SU-DHL-6 (cell line): Measurements from ENCODE around the gene KPTN.

Experiments
- EZH2phosphoT487 ChIP-seq: fragments of 200-600 bp; sonication (generic), shearing (Covaris generic); conservative IDR thresholded peaks from 2 replicates; pipeline ENCODE4 v1.6.1; 2018; ENCODE audit warnings: mild to moderate bottlenecking, antibody characterized with exemption, low read length, moderate library complexity, mixed read lengths
- TF ChIP-seq, protein P1 (sequence below): fragments of 200-600 bp; sonication (generic); IDR thresholded peaks from one replicate; pipeline ENCODE4 v1.5.1; 2017; ENCODE audit warnings: antibody characterized with exemption, mild to moderate bottlenecking, low read length, moderate library complexity; ENCODE audit not compliant: insufficient read depth, poor library complexity, severe bottlenecking

- TF ChIP-seq, protein P1, sequence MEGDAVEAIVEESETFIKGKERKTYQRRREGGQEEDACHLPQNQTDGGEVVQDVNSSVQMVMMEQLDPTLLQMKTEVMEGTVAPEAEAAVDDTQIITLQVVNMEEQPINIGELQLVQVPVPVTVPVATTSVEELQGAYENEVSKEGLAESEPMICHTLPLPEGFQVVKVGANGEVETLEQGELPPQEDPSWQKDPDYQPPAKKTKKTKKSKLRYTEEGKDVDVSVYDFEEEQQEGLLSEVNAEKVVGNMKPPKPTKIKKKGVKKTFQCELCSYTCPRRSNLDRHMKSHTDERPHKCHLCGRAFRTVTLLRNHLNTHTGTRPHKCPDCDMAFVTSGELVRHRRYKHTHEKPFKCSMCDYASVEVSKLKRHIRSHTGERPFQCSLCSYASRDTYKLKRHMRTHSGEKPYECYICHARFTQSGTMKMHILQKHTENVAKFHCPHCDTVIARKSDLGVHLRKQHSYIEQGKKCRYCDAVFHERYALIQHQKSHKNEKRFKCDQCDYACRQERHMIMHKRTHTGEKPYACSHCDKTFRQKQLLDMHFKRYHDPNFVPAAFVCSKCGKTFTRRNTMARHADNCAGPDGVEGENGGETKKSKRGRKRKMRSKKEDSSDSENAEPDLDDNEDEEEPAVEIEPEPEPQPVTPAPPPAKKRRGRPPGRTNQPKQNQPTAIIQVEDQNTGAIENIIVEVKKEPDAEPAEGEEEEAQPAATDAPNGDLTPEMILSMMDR, result no peak
- TF ChIP-seq EZH2phosphoT487, result no peak
These were observed 38.5 kb downstream of the KPTN start for GRCh38 chr19:47445527-47445926.
